WTC11 (cell line): Measurements from ENCODE around the gene DYNC1I2.

ENCODE experiments used
- ATF1 ChIP-seq: sonication (generic); formaldehyde crosslinking; IDR thresholded peaks from 2 replicates; pipeline ENCODE4 v1.8.1; 2023; ENCODE audit warnings: mild to moderate bottlenecking, moderate library complexity, missing genetic modification reagents
- ESRRA ChIP-seq: sonication (generic); formaldehyde crosslinking; IDR thresholded peaks from 2 replicates; pipeline ENCODE4 v1.8.1; 2022; ENCODE audit warnings: mild to moderate bottlenecking, missing genetic modification reagents, borderline replicate concordance
- NFE2L1 ChIP-seq: sonication (generic); formaldehyde crosslinking; IDR thresholded peaks from 2 replicates; pipeline ENCODE4 v1.8.1; 2023; ENCODE audit warnings: missing genetic modification reagents
- RORB ChIP-seq: fragments of 250-450 bp; sonication (Bioruptor Pico); IDR thresholded peaks from 2 replicates; pipeline ENCODE4 v1.9.0; 2021; ENCODE audit warnings: mild to moderate bottlenecking
- TCF7 ChIP-seq: sonication (generic); formaldehyde crosslinking; IDR thresholded peaks from 2 replicates; pipeline ENCODE4 v1.8.0; 2022; ENCODE audit warnings: mild to moderate bottlenecking, low read depth, missing genetic modification reagents, moderate library complexity
- TF ChIP-seq, protein P1 (sequence below): sonication (generic); formaldehyde crosslinking; IDR thresholded peaks from 2 replicates; pipeline ENCODE4 v1.8.0; 2022; ENCODE audit warnings: missing genetic modification reagents
- TF ChIP-seq, protein P2 (sequence below): fragments of 200-600 bp; IDR thresholded peaks from 2 replicates; pipeline ENCODE4 v1.8.0; 2022; ENCODE audit warnings: antibody characterized with exemption
- TF ChIP-seq, protein P3 (sequence below): sonication (generic); formaldehyde crosslinking; IDR thresholded peaks from 2 replicates; pipeline ENCODE4 v1.8.0; 2022; ENCODE audit warnings: mild to moderate bottlenecking, missing genetic modification reagents
- TF ChIP-seq, protein P4 (sequence below): sonication (generic); formaldehyde crosslinking; IDR thresholded peaks from 2 replicates; pipeline ENCODE4 v1.8.0; 2022; ENCODE audit warnings: mild to moderate bottlenecking, missing genetic modification reagents
- TF ChIP-seq, protein P5 (sequence below): sonication (generic); formaldehyde crosslinking; IDR thresholded peaks from 2 replicates; pipeline ENCODE4 v1.8.1; 2023; ENCODE audit warnings: mild to moderate bottlenecking, missing genetic modification reagents, borderline replicate concordance
- TF ChIP-seq, protein P6 (sequence below): sonication (generic); formaldehyde crosslinking; IDR thresholded peaks from 2 replicates; pipeline ENCODE4 v1.8.0; 2022; ENCODE audit warnings: mild to moderate bottlenecking, missing genetic modification reagents

DNA sequence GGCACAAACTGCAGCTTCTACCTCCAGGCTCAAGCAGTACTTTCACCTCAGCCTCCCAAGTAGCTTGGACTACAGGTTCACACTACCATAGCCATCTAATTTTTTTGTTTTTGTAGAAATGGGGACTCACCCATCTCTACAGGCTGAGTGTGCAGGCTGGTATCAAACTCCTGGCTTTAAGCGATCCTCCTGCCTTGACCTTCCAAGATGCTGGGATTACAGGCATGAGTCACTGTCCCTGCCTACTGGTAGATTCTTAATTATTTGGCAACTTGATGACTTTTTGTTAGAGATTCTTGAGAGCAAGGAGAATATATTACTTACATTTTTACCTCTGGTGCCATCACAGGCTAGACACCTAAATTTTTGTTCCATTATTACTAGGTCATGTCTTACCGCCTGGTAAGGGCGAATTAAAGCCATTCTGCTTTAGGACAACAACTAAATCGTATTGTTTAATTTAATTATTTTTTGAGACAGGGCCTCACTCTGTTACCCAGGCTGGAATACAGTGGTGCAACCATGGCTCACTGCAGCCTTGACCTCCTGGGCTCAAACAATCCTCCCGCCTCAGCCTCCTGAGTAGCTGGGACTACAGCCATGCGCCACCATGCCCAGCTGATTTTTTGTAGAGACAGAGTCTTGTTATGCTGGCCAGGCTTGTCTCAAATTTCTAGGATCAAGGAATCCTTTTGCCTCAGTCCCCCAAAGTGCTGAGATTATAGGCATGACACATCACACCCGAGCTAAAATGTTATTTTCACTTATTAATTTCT, 15.7 kb downstream of the DYNC1I2 start:
- TF ChIP-seq, protein P1, sequence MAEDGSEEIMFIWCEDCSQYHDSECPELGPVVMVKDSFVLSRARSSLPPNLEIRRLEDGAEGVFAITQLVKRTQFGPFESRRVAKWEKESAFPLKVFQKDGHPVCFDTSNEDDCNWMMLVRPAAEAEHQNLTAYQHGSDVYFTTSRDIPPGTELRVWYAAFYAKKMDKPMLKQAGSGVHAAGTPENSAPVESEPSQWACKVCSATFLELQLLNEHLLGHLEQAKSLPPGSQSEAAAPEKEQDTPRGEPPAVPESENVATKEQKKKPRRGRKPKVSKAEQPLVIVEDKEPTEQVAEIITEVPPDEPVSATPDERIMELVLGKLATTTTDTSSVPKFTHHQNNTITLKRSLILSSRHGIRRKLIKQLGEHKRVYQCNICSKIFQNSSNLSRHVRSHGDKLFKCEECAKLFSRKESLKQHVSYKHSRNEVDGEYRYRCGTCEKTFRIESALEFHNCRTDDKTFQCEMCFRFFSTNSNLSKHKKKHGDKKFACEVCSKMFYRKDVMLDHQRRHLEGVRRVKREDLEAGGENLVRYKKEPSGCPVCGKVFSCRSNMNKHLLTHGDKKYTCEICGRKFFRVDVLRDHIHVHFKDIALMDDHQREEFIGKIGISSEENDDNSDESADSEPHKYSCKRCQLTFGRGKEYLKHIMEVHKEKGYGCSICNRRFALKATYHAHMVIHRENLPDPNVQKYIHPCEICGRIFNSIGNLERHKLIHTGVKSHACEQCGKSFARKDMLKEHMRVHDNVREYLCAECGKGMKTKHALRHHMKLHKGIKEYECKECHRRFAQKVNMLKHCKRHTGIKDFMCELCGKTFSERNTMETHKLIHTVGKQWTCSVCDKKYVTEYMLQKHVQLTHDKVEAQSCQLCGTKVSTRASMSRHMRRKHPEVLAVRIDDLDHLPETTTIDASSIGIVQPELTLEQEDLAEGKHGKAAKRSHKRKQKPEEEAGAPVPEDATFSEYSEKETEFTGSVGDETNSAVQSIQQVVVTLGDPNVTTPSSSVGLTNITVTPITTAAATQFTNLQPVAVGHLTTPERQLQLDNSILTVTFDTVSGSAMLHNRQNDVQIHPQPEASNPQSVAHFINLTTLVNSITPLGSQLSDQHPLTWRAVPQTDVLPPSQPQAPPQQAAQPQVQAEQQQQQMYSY (CRISPR knock-in tag), result no peak
- no peak for TF ChIP-seq NFE2L1 (CRISPR knock-in tag)
- no peak for TF ChIP-seq ATF1 (CRISPR knock-in tag)
- TF ChIP-seq, protein P2, sequence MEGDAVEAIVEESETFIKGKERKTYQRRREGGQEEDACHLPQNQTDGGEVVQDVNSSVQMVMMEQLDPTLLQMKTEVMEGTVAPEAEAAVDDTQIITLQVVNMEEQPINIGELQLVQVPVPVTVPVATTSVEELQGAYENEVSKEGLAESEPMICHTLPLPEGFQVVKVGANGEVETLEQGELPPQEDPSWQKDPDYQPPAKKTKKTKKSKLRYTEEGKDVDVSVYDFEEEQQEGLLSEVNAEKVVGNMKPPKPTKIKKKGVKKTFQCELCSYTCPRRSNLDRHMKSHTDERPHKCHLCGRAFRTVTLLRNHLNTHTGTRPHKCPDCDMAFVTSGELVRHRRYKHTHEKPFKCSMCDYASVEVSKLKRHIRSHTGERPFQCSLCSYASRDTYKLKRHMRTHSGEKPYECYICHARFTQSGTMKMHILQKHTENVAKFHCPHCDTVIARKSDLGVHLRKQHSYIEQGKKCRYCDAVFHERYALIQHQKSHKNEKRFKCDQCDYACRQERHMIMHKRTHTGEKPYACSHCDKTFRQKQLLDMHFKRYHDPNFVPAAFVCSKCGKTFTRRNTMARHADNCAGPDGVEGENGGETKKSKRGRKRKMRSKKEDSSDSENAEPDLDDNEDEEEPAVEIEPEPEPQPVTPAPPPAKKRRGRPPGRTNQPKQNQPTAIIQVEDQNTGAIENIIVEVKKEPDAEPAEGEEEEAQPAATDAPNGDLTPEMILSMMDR, result no peak
- no peak for TF ChIP-seq ESRRA (CRISPR knock-in tag)
- TF ChIP-seq TCF7, result no peak
- TF ChIP-seq, protein P3, sequence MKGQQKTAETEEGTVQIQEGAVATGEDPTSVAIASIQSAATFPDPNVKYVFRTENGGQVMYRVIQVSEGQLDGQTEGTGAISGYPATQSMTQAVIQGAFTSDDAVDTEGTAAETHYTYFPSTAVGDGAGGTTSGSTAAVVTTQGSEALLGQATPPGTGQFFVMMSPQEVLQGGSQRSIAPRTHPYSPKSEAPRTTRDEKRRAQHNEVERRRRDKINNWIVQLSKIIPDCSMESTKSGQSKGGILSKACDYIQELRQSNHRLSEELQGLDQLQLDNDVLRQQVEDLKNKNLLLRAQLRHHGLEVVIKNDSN, result no peak
- TF ChIP-seq, protein P4, sequence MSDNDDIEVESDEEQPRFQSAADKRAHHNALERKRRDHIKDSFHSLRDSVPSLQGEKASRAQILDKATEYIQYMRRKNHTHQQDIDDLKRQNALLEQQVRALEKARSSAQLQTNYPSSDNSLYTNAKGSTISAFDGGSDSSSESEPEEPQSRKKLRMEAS (CRISPR knock-in tag), result no peak
- TF ChIP-seq, protein P5, sequence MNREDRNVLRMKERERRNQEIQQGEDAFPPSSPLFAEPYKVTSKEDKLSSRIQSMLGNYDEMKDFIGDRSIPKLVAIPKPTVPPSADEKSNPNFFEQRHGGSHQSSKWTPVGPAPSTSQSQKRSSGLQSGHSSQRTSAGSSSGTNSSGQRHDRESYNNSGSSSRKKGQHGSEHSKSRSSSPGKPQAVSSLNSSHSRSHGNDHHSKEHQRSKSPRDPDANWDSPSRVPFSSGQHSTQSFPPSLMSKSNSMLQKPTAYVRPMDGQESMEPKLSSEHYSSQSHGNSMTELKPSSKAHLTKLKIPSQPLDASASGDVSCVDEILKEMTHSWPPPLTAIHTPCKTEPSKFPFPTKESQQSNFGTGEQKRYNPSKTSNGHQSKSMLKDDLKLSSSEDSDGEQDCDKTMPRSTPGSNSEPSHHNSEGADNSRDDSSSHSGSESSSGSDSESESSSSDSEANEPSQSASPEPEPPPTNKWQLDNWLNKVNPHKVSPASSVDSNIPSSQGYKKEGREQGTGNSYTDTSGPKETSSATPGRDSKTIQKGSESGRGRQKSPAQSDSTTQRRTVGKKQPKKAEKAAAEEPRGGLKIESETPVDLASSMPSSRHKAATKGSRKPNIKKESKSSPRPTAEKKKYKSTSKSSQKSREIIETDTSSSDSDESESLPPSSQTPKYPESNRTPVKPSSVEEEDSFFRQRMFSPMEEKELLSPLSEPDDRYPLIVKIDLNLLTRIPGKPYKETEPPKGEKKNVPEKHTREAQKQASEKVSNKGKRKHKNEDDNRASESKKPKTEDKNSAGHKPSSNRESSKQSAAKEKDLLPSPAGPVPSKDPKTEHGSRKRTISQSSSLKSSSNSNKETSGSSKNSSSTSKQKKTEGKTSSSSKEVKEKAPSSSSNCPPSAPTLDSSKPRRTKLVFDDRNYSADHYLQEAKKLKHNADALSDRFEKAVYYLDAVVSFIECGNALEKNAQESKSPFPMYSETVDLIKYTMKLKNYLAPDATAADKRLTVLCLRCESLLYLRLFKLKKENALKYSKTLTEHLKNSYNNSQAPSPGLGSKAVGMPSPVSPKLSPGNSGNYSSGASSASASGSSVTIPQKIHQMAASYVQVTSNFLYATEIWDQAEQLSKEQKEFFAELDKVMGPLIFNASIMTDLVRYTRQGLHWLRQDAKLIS (CRISPR knock-in tag), result no peak
- no peak for TF ChIP-seq RORB (CRISPR knock-in tag)
- TF ChIP-seq, protein P6, sequence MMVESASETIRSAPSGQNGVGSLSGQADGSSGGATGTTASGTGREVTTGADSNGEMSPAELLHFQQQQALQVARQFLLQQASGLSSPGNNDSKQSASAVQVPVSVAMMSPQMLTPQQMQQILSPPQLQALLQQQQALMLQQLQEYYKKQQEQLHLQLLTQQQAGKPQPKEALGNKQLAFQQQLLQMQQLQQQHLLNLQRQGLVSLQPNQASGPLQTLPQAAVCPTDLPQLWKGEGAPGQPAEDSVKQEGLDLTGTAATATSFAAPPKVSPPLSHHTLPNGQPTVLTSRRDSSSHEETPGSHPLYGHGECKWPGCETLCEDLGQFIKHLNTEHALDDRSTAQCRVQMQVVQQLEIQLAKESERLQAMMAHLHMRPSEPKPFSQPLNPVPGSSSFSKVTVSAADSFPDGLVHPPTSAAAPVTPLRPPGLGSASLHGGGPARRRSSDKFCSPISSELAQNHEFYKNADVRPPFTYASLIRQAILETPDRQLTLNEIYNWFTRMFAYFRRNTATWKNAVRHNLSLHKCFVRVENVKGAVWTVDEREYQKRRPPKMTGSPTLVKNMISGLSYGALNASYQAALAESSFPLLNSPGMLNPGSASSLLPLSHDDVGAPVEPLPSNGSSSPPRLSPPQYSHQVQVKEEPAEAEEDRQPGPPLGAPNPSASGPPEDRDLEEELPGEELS (CRISPR knock-in tag), result no peak
